ENCODE results near the gene BMPR2. TPM values are rescaled to one million over a fixed set of nuclear protein-coding genes. Genes with fewer than 3 reads are reported as not detected.

BMPR2 gene
- total and polyA plus RNA-seq, 3 donors from 2014 or later: 25.4 to 61.3 (median 53.5) TPM

- DNase-seq: no peak
- TF ChIP-seq POLR2A (IDR thresholded peaks at IDR 0.05) (no peak), CTCF (IDR thresholded peaks at IDR 0.05) (no peak)
- H3K27ac ChIP-seq: no peak overlapping the region
- H3K4me3 ChIP-seq: no peak overlapping the region
- no peaks in the 10 kb centered on the region for H3K4me1 ChIP-seq
- no peaks in the 10 kb centered on the region for H3K36me3 ChIP-seq (ENCODE audit: low read depth, missing control alignments)
- no peaks in the 10 kb centered on the region for H3K27me3 ChIP-seq
- no peaks in the 10 kb centered on the region for H3K9me3 ChIP-seq
- WGBS, 2 donors: 87 to 90% methylated on average over 1 of the region's 1 CpG
- intact Hi-C loops (cut with DNase I; ENCODE audit: low total_unique reads): no loop called here
Measured at GRCh38 chr2:202411097-202411496, 35.0 kb downstream of the BMPR2 start.

DNA sequence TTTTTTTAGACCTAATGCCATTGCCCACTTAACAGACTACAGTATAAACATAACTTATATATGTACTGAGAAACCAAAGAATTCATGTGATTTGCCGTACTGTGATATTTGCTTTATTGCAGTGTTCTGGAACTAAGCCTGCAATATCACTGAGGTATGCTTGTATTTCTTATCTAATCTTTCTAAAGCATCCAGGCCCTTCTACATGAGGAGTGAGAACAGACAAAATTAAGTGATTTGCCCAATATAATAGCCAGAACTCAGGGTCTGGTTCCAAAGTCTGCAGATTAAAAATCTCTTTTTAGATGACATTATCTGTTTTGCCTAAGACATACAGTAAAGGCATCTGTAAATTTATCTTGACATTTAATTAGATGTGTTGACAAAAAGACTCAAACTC, 41.9 kb downstream of the BMPR2 start:
- Histone ChIP-seq H3K4me1 (peaks cover 5% of the 10 kb centered on the region), H3K4me3 (no peak overlapping the region), H3K27me3 (no peaks in the 10 kb centered on the region), H3K27ac (no peak overlapping the region), H3K36me3 (ENCODE audit: low read depth, missing control alignments) (no peaks in the 10 kb centered on the region), H3K9me3 (no peaks in the 10 kb centered on the region)
- WGBS, 2 donors: 81 to 86% methylated on average over 1 of the region's 1 CpG
- intact Hi-C loops (cut with DNase I; ENCODE audit: low total_unique reads): no loop called here
- no peak for TF ChIP-seq POLR2A (IDR thresholded peaks at IDR 0.05)
- no peak for TF ChIP-seq CTCF (IDR thresholded peaks at IDR 0.05)
- DNase-seq: no peak

GRCh38 chr2:202418511-202418910, 42.4 kb downstream of the BMPR2 start:
- Histone ChIP-seq H3K4me3 (no peak overlapping the region), H3K27me3 (no peaks in the 10 kb centered on the region), H3K36me3 (ENCODE audit: low read depth, missing control alignments) (no peaks in the 10 kb centered on the region), H3K4me1 (peaks cover 9% of the 10 kb centered on the region), H3K9me3 (no peaks in the 10 kb centered on the region), H3K27ac (no peak overlapping the region)
- DNase-seq: no peak
- intact Hi-C loops (cut with DNase I; ENCODE audit: low total_unique reads): no loop called here
- TF ChIP-seq POLR2A (IDR thresholded peaks at IDR 0.05) (no peak), CTCF (IDR thresholded peaks at IDR 0.05) (no peak)

DNA sequence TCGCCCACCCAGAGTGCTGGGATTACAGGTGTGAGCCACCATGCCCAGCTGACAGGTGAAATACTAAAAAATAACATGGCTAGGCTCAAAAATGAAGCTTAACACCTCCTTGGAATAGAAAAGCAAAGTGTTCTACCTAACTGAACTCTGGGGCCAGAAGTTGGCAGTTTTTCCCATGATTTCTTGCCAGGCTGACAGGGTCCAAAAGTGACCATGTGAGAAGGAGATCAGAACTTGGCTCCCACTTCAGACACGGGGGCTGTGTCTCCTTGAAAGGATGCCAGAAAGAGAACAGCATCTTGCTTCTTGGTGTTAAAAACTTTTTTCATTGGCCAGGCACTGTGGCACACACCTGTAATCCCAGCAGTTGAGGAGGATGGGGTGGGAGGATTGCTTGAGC, 47.0 kb downstream of the BMPR2 start:
- 45 to 48% methylated on average over 2 of the region's 2 CpGs for WGBS, 2 donors
- intact Hi-C loops (cut with DNase I; ENCODE audit: low total_unique reads): no loop called here
- no peak for TF ChIP-seq CTCF (IDR thresholded peaks at IDR 0.05)
- TF ChIP-seq POLR2A (IDR thresholded peaks at IDR 0.05): no peak
- H3K36me3 ChIP-seq (ENCODE audit: low read depth, missing control alignments): no peaks in the 10 kb centered on the region
- no peaks in the 10 kb centered on the region for H3K27me3 ChIP-seq
- H3K9me3 ChIP-seq: no peaks in the 10 kb centered on the region
- peak; percentile 80 for DNase-seq
- H3K27ac ChIP-seq: no peak overlapping the region
- H3K4me1 ChIP-seq: peaks cover 9% of the 10 kb centered on the region
- H3K4me3 ChIP-seq: no peak overlapping the region

- Histone ChIP-seq H3K9me3 (no peaks in the 10 kb centered on the region), H3K27ac (no peak overlapping the region), H3K4me3 (no peak overlapping the region), H3K36me3 (ENCODE audit: low read depth, missing control alignments) (no peaks in the 10 kb centered on the region), H3K27me3 (no peaks in the 10 kb centered on the region), H3K4me1 (peaks cover 9% of the 10 kb centered on the region)
- intact Hi-C loops (cut with DNase I; ENCODE audit: low total_unique reads): no loop called here
- 83 to 91% methylated on average over 5 of the region's 5 CpGs for WGBS, 2 donors
- no peak for DNase-seq
- no peak for TF ChIP-seq POLR2A (IDR thresholded peaks at IDR 0.05)
- TF ChIP-seq CTCF (IDR thresholded peaks at IDR 0.05): no peak
Measured at GRCh38 chr2:202425036-202425435, 48.9 kb downstream of the BMPR2 start.

Measured in testis (tissue), 3 donors.